Mucosa of descending colon (tissue), 3 donors: Measurements from ENCODE around the gene FAT1. TPM values are rescaled to one million over a fixed set of nuclear protein-coding genes. Genes with fewer than 3 reads are reported as not detected.

ENCODE experiments used
- ATAC-seq: fragments of 200-7000 bp; cut with Tn5 transposase; one replicate; pipeline ENCODE4 v1.9.1; 2020; ENCODE audit warnings: mild to moderate bottlenecking, moderate library complexity
- DNase-seq, 3 donors: peaks; one replicate each; pipeline ENCODE4 v3.0.0-alpha.2; 2020
- H3K36me3 ChIP-seq: fragments of 200-600 bp; one replicate; pipeline ENCODE4 v1.8.0; 2021; ENCODE audit warnings: low read depth, mild to moderate bottlenecking
- H3K4me1 ChIP-seq: fragments of 200-600 bp; one replicate; pipeline ENCODE4 v1.8.0; 2021; ENCODE audit warnings: low read depth, mild to moderate bottlenecking
- H3K4me3 ChIP-seq: fragments of 200-600 bp; one replicate; pipeline ENCODE4 v1.8.0; 2021; ENCODE audit warnings: mild to moderate bottlenecking
- H3K9me3 ChIP-seq: fragments of 200-600 bp; one replicate; pipeline ENCODE4 v1.8.0; 2021; ENCODE audit warnings: mild to moderate bottlenecking
- CTCF ChIP-seq: fragments of 200-600 bp; IDR thresholded peaks from one replicate; pipeline ENCODE4 v1.8.0; 2022; ENCODE audit warnings: antibody characterized with exemption, mild to moderate bottlenecking
- intact Hi-C, 2 donors: fragments of 100-400 bp; cut with DNase I in 1 of 2; cut with micrococcal nuclease in 1 of 2; formaldehyde crosslinking; loops; one replicate each; pipeline versions ENCODE4 v1.11.0 to v1.11.1; 2022; cut with DNase I, micrococcal nuclease
- total RNA-seq, 3 donors: library from RNA; stranded (reverse); fragmentation: NEBNext Ultra II Directional in 2 of 3; extraction: Animal tissue kit (Norgen Biotek cat#: 25700) in 2 of 3; gene quantifications; one replicate each; pipeline versions ENCODE4 v1.2.1 to v1.2.4, GENCODE V29; 2021 to 2023
- donor health status: DM: no; HTN: no; CAD: no; lungs with moderate emphysema.
- donor health status: DM: no; HTN: no; CAD: no.
- donor health status: DM: no; HTN: yes; CAD: no.

Gene FAT1
- total RNA-seq, 3 donors from 2014 or later: 241 to 337 (median 259) TPM

GRCh38 chr4:186698028-186698427 lies 25.6 kb downstream of the FAT1 start:
- peaks cover 27% of the 10 kb centered on the region for H3K4me1 ChIP-seq
- intact Hi-C loops: no loop called here
- DNase-seq: no peak
- TF ChIP-seq CTCF: no peak
- no peaks in the 10 kb centered on the region for H3K36me3 ChIP-seq
- no peaks in the 10 kb centered on the region for H3K9me3 ChIP-seq
- no peak for ATAC-seq
- no peak overlapping the region for H3K4me3 ChIP-seq

GRCh38 chr4:186695392-186695791 lies 28.3 kb downstream of the FAT1 start:
- no peak for ATAC-seq
- no peaks in the 10 kb centered on the region for H3K36me3 ChIP-seq
- H3K9me3 ChIP-seq: no peaks in the 10 kb centered on the region
- no peak for TF ChIP-seq CTCF
- peaks cover 5% of the 10 kb centered on the region for H3K4me1 ChIP-seq
- DNase-seq: no peak
- H3K4me3 ChIP-seq: no peak overlapping the region
- intact Hi-C loops: no loop called here

- TF ChIP-seq CTCF: no peak
- ATAC-seq: no peak
Measured at GRCh38 chr4:186693894-186694293, 29.8 kb downstream of the FAT1 start.

GRCh38 chr4:186693159-186693815 lies 30.4 kb downstream of the FAT1 start:
- H3K9me3 ChIP-seq: no peaks in the 10 kb centered on the region
- H3K36me3 ChIP-seq: no peaks in the 10 kb centered on the region
- ATAC-seq (peak; percentile 89), DNase-seq (peak; percentile 61 to 75 (median 66))
- intact Hi-C loops: no loop called here
- H3K4me3 ChIP-seq: no peak overlapping the region
- no peak for TF ChIP-seq CTCF
- H3K4me1 ChIP-seq: no peaks in the 10 kb centered on the region

More at GRCh38 chr4:186693894-186694293, 29.8 kb downstream of the FAT1 start:
- DNase-seq: no peak
- Histone ChIP-seq H3K9me3 (no peaks in the 10 kb centered on the region), H3K4me1 (no peaks in the 10 kb centered on the region), H3K4me3 (no peak overlapping the region), H3K36me3 (no peaks in the 10 kb centered on the region)
- intact Hi-C loops: no loop called here

- no peak for TF ChIP-seq CTCF
- Histone ChIP-seq H3K36me3 (no peaks in the 10 kb centered on the region), H3K4me3 (no peak overlapping the region), H3K4me1 (peaks cover 3% of the 10 kb centered on the region), H3K9me3 (no peaks in the 10 kb centered on the region)
- intact Hi-C loops: no loop called here
- ATAC-seq (no peak), DNase-seq (no peak)
Measured at GRCh38 chr4:186691396-186691795, 32.3 kb downstream of the FAT1 start.

GRCh38 chr4:186689476-186689875 lies 34.2 kb downstream of the FAT1 start:
- Histone ChIP-seq H3K4me3 (no peak overlapping the region), H3K9me3 (no peaks in the 10 kb centered on the region), H3K36me3 (no peaks in the 10 kb centered on the region), H3K4me1 (peaks cover 6% of the 10 kb centered on the region)
- ATAC-seq: no peak
- intact Hi-C loops: no loop called here
- no peak for TF ChIP-seq CTCF
- no peak for DNase-seq
